Rectal smooth muscle tissue (tissue), 1 donor: ENCODE measurements around the gene RAB3GAP2.
"Not testable (repeated sequence)": the region's sequence is repeated elsewhere in the genome, so short reads cannot be mapped to it uniquely, and the experiment has no call there.

Experiments
- H3K27ac ChIP-seq: one replicate; pipeline ENCODE4 v1.7.0; 2013; ENCODE audit warnings: low read depth, low read length, inconsistent platforms
- H3K27me3 ChIP-seq: one replicate; pipeline ENCODE4 v1.7.0; 2013; ENCODE audit warnings: low read length; ENCODE audit not compliant: control insufficient read depth, insufficient read depth
- H3K36me3 ChIP-seq: one replicate; pipeline ENCODE4 v1.7.0; 2013; ENCODE audit warnings: low read length; ENCODE audit not compliant: control insufficient read depth, insufficient read depth
- H3K4me1 ChIP-seq: one replicate; pipeline ENCODE4 v1.7.0; 2013; ENCODE audit warnings: low read length; ENCODE audit not compliant: control insufficient read depth, insufficient read depth
- H3K4me3 ChIP-seq: one replicate; pipeline ENCODE4 v1.7.0; 2013; ENCODE audit warnings: low read length
- H3K9ac ChIP-seq: one replicate; pipeline ENCODE4 v1.7.0; 2013; ENCODE audit warnings: low read length

RAB3GAP2 gene

GRCh38 chr1:220119043-220119512 is 153.2 kb downstream of the RAB3GAP2 start:
- no peak overlapping the region for H3K27ac ChIP-seq

GRCh38 chr1:220113136-220113695 is 159.0 kb downstream of the RAB3GAP2 start:
- Histone ChIP-seq H3K9ac (no peak overlapping the region), H3K36me3 (peaks cover 21% of the 10 kb centered on the region), H3K27me3 (no peaks in the 10 kb centered on the region), H3K4me1 (no peaks in the 10 kb centered on the region), H3K4me3 (no peak overlapping the region), H3K27ac (no peak overlapping the region)

More at GRCh38 chr1:220119043-220119512, 153.2 kb downstream of the RAB3GAP2 start:
- no peak overlapping the region for H3K9ac ChIP-seq
- H3K4me1 ChIP-seq, result no peaks in the 10 kb centered on the region
- H3K27me3 ChIP-seq, result no peaks in the 10 kb centered on the region
- H3K4me3 ChIP-seq, result no peak overlapping the region
- H3K36me3 ChIP-seq, result peaks cover 9% of the 10 kb centered on the region

GRCh38 chr1:220112600-220112999 is 159.7 kb downstream of the RAB3GAP2 start:
- not testable (repeated sequence) for H3K9ac ChIP-seq
- peaks cover 21% of the 10 kb centered on the region for H3K36me3 ChIP-seq

GRCh38 chr1:220110473-220110872 is 161.8 kb downstream of the RAB3GAP2 start:
- not testable (repeated sequence) for H3K4me1 ChIP-seq, H3K27ac ChIP-seq, H3K4me3 ChIP-seq, H3K9ac ChIP-seq, H3K27me3 ChIP-seq
- H3K36me3 ChIP-seq, result peaks cover 22% of the 10 kb centered on the region

More at GRCh38 chr1:220112600-220112999, 159.7 kb downstream of the RAB3GAP2 start:
- not testable (repeated sequence) for H3K27me3 ChIP-seq, H3K4me1 ChIP-seq, H3K4me3 ChIP-seq, H3K27ac ChIP-seq

GRCh38 chr1:220099826-220100225 is 172.4 kb downstream of the RAB3GAP2 start:
- H3K27ac ChIP-seq, result no peak overlapping the region
- H3K36me3 ChIP-seq, result no peaks in the 10 kb centered on the region
- no peak overlapping the region for H3K9ac ChIP-seq
- no peak overlapping the region for H3K4me3 ChIP-seq
- no peaks in the 10 kb centered on the region for H3K27me3 ChIP-seq
- H3K4me1 ChIP-seq, result no peaks in the 10 kb centered on the region
